ENCODE results near the gene DLGAP1.

DNA sequence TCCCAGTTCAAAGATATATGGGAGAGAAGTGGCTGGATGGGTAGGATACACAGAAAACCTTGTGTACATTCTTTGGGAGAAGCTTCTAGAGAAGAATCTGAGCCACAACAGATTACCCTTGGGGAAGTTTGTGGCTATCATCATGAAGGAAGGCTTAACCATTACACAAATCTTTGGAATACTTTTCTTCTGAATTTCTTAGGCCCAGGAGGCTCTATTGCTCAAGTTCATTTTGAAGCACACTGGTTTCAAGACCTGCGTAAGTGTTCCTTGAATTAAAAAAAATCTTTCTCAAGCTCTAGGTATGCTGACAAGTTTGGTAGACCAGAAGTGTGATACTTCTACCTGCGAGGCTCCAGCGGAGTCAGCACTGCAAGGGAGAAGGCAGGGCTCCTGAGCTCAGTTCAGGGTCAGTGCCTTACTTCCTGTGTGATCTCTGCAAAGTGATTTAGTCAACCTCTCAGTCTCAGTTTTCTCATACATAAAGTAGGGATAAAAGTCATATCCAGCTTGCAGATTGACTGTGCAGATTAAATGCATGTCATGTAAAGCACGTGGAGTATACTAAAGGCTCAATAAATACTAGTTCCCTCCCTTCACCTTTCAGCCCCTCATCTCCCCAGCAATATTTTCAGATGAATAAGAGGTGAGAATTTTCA, 438.6 kb downstream of the DLGAP1 start:
- TF ChIP-seq, protein P1, sequence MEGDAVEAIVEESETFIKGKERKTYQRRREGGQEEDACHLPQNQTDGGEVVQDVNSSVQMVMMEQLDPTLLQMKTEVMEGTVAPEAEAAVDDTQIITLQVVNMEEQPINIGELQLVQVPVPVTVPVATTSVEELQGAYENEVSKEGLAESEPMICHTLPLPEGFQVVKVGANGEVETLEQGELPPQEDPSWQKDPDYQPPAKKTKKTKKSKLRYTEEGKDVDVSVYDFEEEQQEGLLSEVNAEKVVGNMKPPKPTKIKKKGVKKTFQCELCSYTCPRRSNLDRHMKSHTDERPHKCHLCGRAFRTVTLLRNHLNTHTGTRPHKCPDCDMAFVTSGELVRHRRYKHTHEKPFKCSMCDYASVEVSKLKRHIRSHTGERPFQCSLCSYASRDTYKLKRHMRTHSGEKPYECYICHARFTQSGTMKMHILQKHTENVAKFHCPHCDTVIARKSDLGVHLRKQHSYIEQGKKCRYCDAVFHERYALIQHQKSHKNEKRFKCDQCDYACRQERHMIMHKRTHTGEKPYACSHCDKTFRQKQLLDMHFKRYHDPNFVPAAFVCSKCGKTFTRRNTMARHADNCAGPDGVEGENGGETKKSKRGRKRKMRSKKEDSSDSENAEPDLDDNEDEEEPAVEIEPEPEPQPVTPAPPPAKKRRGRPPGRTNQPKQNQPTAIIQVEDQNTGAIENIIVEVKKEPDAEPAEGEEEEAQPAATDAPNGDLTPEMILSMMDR (IDR thresholded peaks at IDR 0.05; ENCODE audit: insufficient read depth, low read length, poor library complexity, severe bottlenecking) = no peak
- no peak for TF ChIP-seq EZH2phosphoT487 (conservative IDR thresholded peaks at IDR 0.05; ENCODE audit: low read length)
